ENCODE measurements around the gene RNF7. TPM values are rescaled to one million over a fixed set of nuclear protein-coding genes. Genes with fewer than 3 reads are reported as not detected.

Gene RNF7
- total and polyA plus RNA-seq, 2 of the 8 experiments (the other 6 are each of a cell fraction or from before 2014, with no cell fraction given): 78.4 to 113 TPM

GRCh38 chr3:141709126-141709770 is 28.9 kb upstream of the RNF7 start:
- Histone ChIP-seq H2BK15ac (ENCODE audit: low read length) (no peak overlapping the region), H2AK5ac (ENCODE audit: low read depth, low read length) (no peak overlapping the region), H3K14ac (ENCODE audit: insufficient read length) (no peak overlapping the region), H2BK5ac (ENCODE audit: low read depth, low read length) (no peak overlapping the region), H2BK20ac (ENCODE audit: low read length) (no peak overlapping the region), H3K23ac (ENCODE audit: insufficient read length) (no peak overlapping the region), H4K91ac (replicated peaks; ENCODE audit: insufficient read length, low read length) (no peak overlapping the region), H3K79me2 (ENCODE audit: control insufficient read depth in 1 of 2, insufficient read depth in 2 of 2, low read length in 2 of 2) (no peaks in the 10 kb centered on the region), H3K56ac (replicated peaks; ENCODE audit: insufficient read length, low read depth, low read length) (no peak overlapping the region), H3K23me2 (ENCODE audit: low read depth, low read length) (no peaks in the 10 kb centered on the region), H2BK12ac (ENCODE audit: low read depth, low read length) (no peak overlapping the region), H3K4ac (replicated peaks; ENCODE audit: insufficient read length, low read depth, low read length) (no peak overlapping the region), H3K27me3 (replicated peaks in 1 of 4; ENCODE audit: control insufficient read depth in 3 of 4, extremely low read depth in 1 of 4, insufficient read depth in 3 of 4, low read length in 3 of 4) (no peaks in the 10 kb centered on the region), H3K9ac (replicated peaks in 1 of 4; ENCODE audit: extremely low read depth in 1 of 4, low read depth in 3 of 4, low read length in 3 of 4) (no peak overlapping the region), H3K27ac (ENCODE audit: low read depth, low read length) (no peak overlapping the region), H3K4me2 (ENCODE audit: insufficient read depth in 1 of 2, low read depth in 2 of 2, low read length in 2 of 2) (no peak overlapping the region), H3K4me3 (ENCODE audit: extremely low read depth in 1 of 4, insufficient read depth in 2 of 4, low read depth in 3 of 4, low read length in 4 of 4) (no peak overlapping the region), H3K36me3 (ENCODE audit: control insufficient read depth in 2 of 4, insufficient read depth in 4 of 4, low read length in 3 of 4) (no peaks in the 10 kb centered on the region), H3K4me1 (replicated peaks in 1 of 4; ENCODE audit: control insufficient read depth in 3 of 4, insufficient read depth in 4 of 4, low read length in 3 of 4) (no peaks in the 10 kb centered on the region), H2BK120ac (replicated peaks; ENCODE audit: low read depth, low read length) (no peak overlapping the region), H3K9me3 (ENCODE audit: insufficient read depth in 2 of 2, low read depth in 1 of 2, low read length in 1 of 2) (no peaks in the 10 kb centered on the region), H4K8ac (ENCODE audit: extremely low read depth, insufficient read depth, low read length) (no peak overlapping the region), H3K18ac (ENCODE audit: extremely low read depth, low read length) (no peak overlapping the region), H4K5ac (ENCODE audit: insufficient read length, low read depth, low read length) (no peak overlapping the region), H3K79me1 (ENCODE audit: low read depth, low read length) (no peaks in the 10 kb centered on the region), H4K20me1 (replicated peaks in 1 of 2; ENCODE audit: control insufficient read depth in 1 of 2, insufficient read depth in 2 of 2, low read length in 2 of 2) (no peaks in the 10 kb centered on the region), H2AFZ (ENCODE audit: low read length) (no peak overlapping the region)
- DNase-seq (ENCODE audit: low read depth in 1 of 2, low spot score in 2 of 2) (no peak), FAIRE-seq (no peak)
- ChIA-PET POLR2A (ENCODE audit: partially characterized antibody) (no interaction called here), CTCF (ENCODE audit: partially characterized antibody) (interaction anchor here (0.6 kb wide), 1 partner anchor 719 kb away, joined by 4 read pairs; no protein-coding TSS in a partner anchor)
- WGBS, 2 experiments (ENCODE audit: extremely low coverage in 1 of 2, insufficient coverage in 1 of 2, insufficient read length in 1 of 2, insufficient replicate concordance in 2 of 2, low coverage in 1 of 2, low lambda C conversion rate in 2 of 2, missing lambda C conversion rate in 1 of 2): 81% methylated on average over 7 of the region's 7 CpGs; no CpG with 5 or more reads in 1 of the 2 experiments
- TF ChIP-seq ATF2 (IDR thresholded peaks at IDR 0.05; ENCODE audit: low read length): no peak
- TF ChIP-seq CREB1 (IDR thresholded peaks at IDR 0.05): no peak
- no peak for TF ChIP-seq SIN3A (conservative IDR thresholded peaks at IDR 0.05 in 1 of 2, IDR thresholded peaks at IDR 0.05 in 1 of 2; ENCODE audit: low read depth in 1 of 2, low read length in 2 of 2)
- TF ChIP-seq POU5F1 (IDR thresholded peaks at IDR 0.05; ENCODE audit: low read depth, low read length): no peak
- no peak for TF ChIP-seq MAX (IDR thresholded peaks at IDR 0.05)
- TF ChIP-seq ASH2L (IDR thresholded peaks at IDR 0.05; ENCODE audit: low read length): no peak
- no peak for TF ChIP-seq NANOG (IDR thresholded peaks at IDR 0.05; ENCODE audit: insufficient read depth, low read depth, low read length, poor library complexity, severe bottlenecking)
- no peak for TF ChIP-seq RFX5 (IDR thresholded peaks at IDR 0.05; ENCODE audit: borderline replicate concordance, low read depth, low read length)
- no peak for TF ChIP-seq YY1 (IDR thresholded peaks at IDR 0.05; ENCODE audit: low read depth, low read length)
- TF ChIP-seq KDM1A (IDR thresholded peaks at IDR 0.05; ENCODE audit: borderline replicate concordance, low read length): no peak
- no peak for TF ChIP-seq CBX5 (IDR thresholded peaks at IDR 0.05; ENCODE audit: low read depth, low read length)
- TF ChIP-seq CHD1 (IDR thresholded peaks at IDR 0.05; ENCODE audit: low read depth, low read length): no peak
